GM19328 (cell line): ENCODE measurements around the gene KDELR1.

Experiments used
- ATAC-seq: cut with Tn5 transposase; IDR thresholded peaks from one replicate; pipeline ENCODE4 v1.9.1; 2021; ENCODE audit warnings: mild to moderate bottlenecking, moderate library complexity; ENCODE audit not compliant: unreplicated experiment

Gene KDELR1

GRCh38 chr19:48391100-48392005 is at the start of gene KDELR1:
Gene KDELR1, minus strand, starts transcription at chr19:48391551. Its CDS starts 193 bp downstream, at chr19:48391358.
- ATAC-seq, result no peak

GRCh38 chr19:48436586-48436985 is 45.2 kb upstream of the KDELR1 start:
- ATAC-seq, result no peak

GRCh38 chr19:48433337-48433736 is 42.0 kb upstream of the KDELR1 start:
- no peak for ATAC-seq

GRCh38 chr19:48428670-48429069 is 37.3 kb upstream of the KDELR1 start:
- ATAC-seq, result no peak

- no peak for ATAC-seq
Observed at GRCh38 chr19:48424694-48425219, 33.4 kb upstream of the KDELR1 start.

- ATAC-seq, result no peak
Observed at GRCh38 chr19:48421548-48421947, 30.2 kb upstream of the KDELR1 start.

GRCh38 chr19:48419158-48419920 is 28.0 kb upstream of the KDELR1 start:
- no peak for ATAC-seq

- no peak for ATAC-seq
Observed at GRCh38 chr19:48418317-48419064, 27.1 kb upstream of the KDELR1 start.

- no peak for ATAC-seq
Observed at GRCh38 chr19:48417421-48417820, 26.1 kb upstream of the KDELR1 start.

GRCh38 chr19:48415806-48416221 is 24.5 kb upstream of the KDELR1 start:
- ATAC-seq, result no peak

GRCh38 chr19:48415395-48415794 is 24.0 kb upstream of the KDELR1 start:
- ATAC-seq, result no peak

GRCh38 chr19:48413879-48414587 is 22.7 kb upstream of the KDELR1 start:
- no peak for ATAC-seq

GRCh38 chr19:48405850-48406249 is 14.5 kb upstream of the KDELR1 start:
- no peak for ATAC-seq

- ATAC-seq, result no peak
Observed at GRCh38 chr19:48405010-48405659, 13.8 kb upstream of the KDELR1 start.

GRCh38 chr19:48403606-48404005 is 12.3 kb upstream of the KDELR1 start:
- no peak for ATAC-seq

GRCh38 chr19:48401287-48401686 is 9.9 kb upstream of the KDELR1 start:
- ATAC-seq, result no peak

- no peak for ATAC-seq
Observed at GRCh38 chr19:48400018-48400742, 8.8 kb upstream of the KDELR1 start.

- peak; percentile 49 for ATAC-seq
Observed at GRCh38 chr19:48398375-48399235, 7.3 kb upstream of the KDELR1 start.
